Lung (tissue), 12 donors: ENCODE data around the gene ETHE1. TPM values are rescaled to one million over a fixed set of nuclear protein-coding genes. Genes with fewer than 3 reads are reported as not detected.

ENCODE experiments used
- ATAC-seq: fragments of 200-7000 bp; cut with Tn5 transposase; one replicate; pipeline ENCODE4 v1.9.1; 2020; ENCODE audit warnings: moderate number of reproducible peaks; ENCODE audit not compliant: insufficient read depth, low FRiP score
- DNase-seq, 3 donors: peaks; one replicate each; pipeline ENCODE4 v3.0.0-alpha.2; 2013 to 2017
- H3K27ac ChIP-seq, 2 donors: one replicate each; pipeline ENCODE4 v1.5.1; 2013; ENCODE audit warnings: mild to moderate bottlenecking in 2 of 2, moderate library complexity in 2 of 2, control low read depth in 1 of 2, inconsistent platforms in 1 of 2, low read depth in 1 of 2, low read length in 1 of 2
- H3K27me3 ChIP-seq, 3 donors: one replicate each; pipeline ENCODE4 v1.5.1; 2013; ENCODE audit warnings: low read length in 2 of 3; ENCODE audit not compliant: control insufficient read depth in 3 of 3, insufficient read depth in 3 of 3
- H3K36me3 ChIP-seq, 4 donors: one replicate each; pipeline ENCODE4 v1.5.1; 2013; ENCODE audit warnings: low read length in 4 of 4, mild to moderate bottlenecking in 1 of 4, moderate library complexity in 1 of 4; ENCODE audit not compliant: control insufficient read depth in 4 of 4, insufficient read depth in 4 of 4
- H3K4me1 ChIP-seq, 5 donors: one replicate each; pipeline ENCODE4 v1.5.1; 2013; ENCODE audit warnings: low read length in 5 of 5, mild to moderate bottlenecking in 2 of 5, moderate library complexity in 1 of 5; ENCODE audit not compliant: control insufficient read depth in 5 of 5, insufficient read depth in 5 of 5
- H3K4me3 ChIP-seq: one replicate; pipeline ENCODE4 v1.5.1; 2013; ENCODE audit warnings: mild to moderate bottlenecking, control low read depth, moderate library complexity
- H3K9ac ChIP-seq, 2 donors: one replicate each; pipeline ENCODE4 v1.5.1; 2013; ENCODE audit warnings: low read length in 2 of 2, control low read depth in 1 of 2; ENCODE audit not compliant: insufficient read depth in 1 of 2
- H3K9me3 ChIP-seq, 4 donors: one replicate each; pipeline ENCODE4 v1.5.1; 2013; ENCODE audit warnings: low read length in 3 of 4, mild to moderate bottlenecking in 1 of 4, moderate library complexity in 1 of 4; ENCODE audit not compliant: control insufficient read depth in 4 of 4, insufficient read depth in 3 of 4
- CTCF ChIP-seq: IDR thresholded peaks from 2 replicates; pipeline ENCODE4 v1.5.1; 2012; ENCODE audit warnings: mild to moderate bottlenecking; ENCODE audit errors: control extremely low read depth, extremely low read depth
- WGBS, 2 donors: extraction: QIAGEN DNeasy Blood & Tissue Kit; methylation state at CpG; one replicate each; pipeline ENCODE4 v1.1.7; 2013; 5-methylcytosine and 5-hydroxymethylcytosine counted together
- polyA plus RNA-seq, 2 donors: library from polyadenylated mRNA; stranded (reverse); fragments of 200-250 nt; gene quantifications; one replicate each; pipeline ENCODE4 v1.2.1, GENCODE V29; 2013
- total RNA-seq, 2 donors: library from RNA; depleted of rRNA in 1 of 2; stranded (reverse); fragments of >200 nt in 1 of 2; gene quantifications; one replicate each; pipeline ENCODE4 v1.2.1, GENCODE V29; 2014 to 2021
- donor health status: control.
- donor health status: control.
- donor health status: Bipolar disorder and iron deficiency.
- donor health status: healthy.
- donor health status: DM: yes; HTN: yes; CAD: no.

Gene ETHE1
- total and polyA plus RNA-seq, 4 donors = 15.0 to 76.9 (median 37.5) TPM

GRCh38 chr19:43474986-43475705, 51.9 kb downstream of the ETHE1 start:
- TF ChIP-seq CTCF = no peak
- peak overlapping the region; percentile 18 for H3K4me3 ChIP-seq
- ATAC-seq = peak; percentile 95

GRCh38 chr19:43474487-43474886, 52.5 kb downstream of the ETHE1 start:
- WGBS, 2 donors = 75 to 77% methylated on average over 4 of the region's 4 CpGs
- Histone ChIP-seq H3K27ac (no peak overlapping the region), H3K9ac (no peak overlapping the region), H3K4me1 (peaks cover 0 to 6% (median 0%) of the 10 kb centered on the region in 5 donors), H3K4me3 (no peak overlapping the region), H3K36me3 (peaks cover 0 to 4% (median 0%) of the 10 kb centered on the region in 4 donors), H3K27me3 (no peaks in the 10 kb centered on the region), H3K9me3 (no peaks in the 10 kb centered on the region)
- no peak for TF ChIP-seq CTCF
- ATAC-seq (no peak), DNase-seq (no peak)

More at GRCh38 chr19:43474986-43475705, 51.9 kb downstream of the ETHE1 start:
- Histone ChIP-seq H3K9me3 (no peaks in the 10 kb centered on the region), H3K36me3 (peaks cover 0 to 4% (median 0%) of the 10 kb centered on the region in 4 donors), H3K27ac (peak overlapping the region; percentile 17 to 87), H3K27me3 (no peaks in the 10 kb centered on the region), H3K4me1 (peaks cover 0 to 5% (median 0%) of the 10 kb centered on the region in 5 donors), H3K9ac (no peak overlapping the region)
- DNase-seq = peak; percentile 92 to 94 (median 93)
- 4 to 6% methylated on average over 46 of the region's 46 CpGs for WGBS, 2 donors

- Histone ChIP-seq H3K36me3 (peaks cover 0 to 4% (median 0%) of the 10 kb centered on the region in 4 donors), H3K4me3 (no peak overlapping the region), H3K9me3 (no peaks in the 10 kb centered on the region), H3K27me3 (peaks cover 0 to 1% (median under 1%) of the 10 kb centered on the region in 3 donors), H3K4me1 (peaks cover 0 to 8% (median 0%) of the 10 kb centered on the region in 5 donors), H3K9ac (no peak overlapping the region), H3K27ac (no peak overlapping the region)
- TF ChIP-seq CTCF = no peak
- ATAC-seq (no peak), DNase-seq (peak in 2 of 3 donors; percentile 18 to 27)
- 82 to 86% methylated on average over 5 of the region's 5 CpGs for WGBS, 2 donors
Measured at GRCh38 chr19:43471091-43471490, 55.9 kb downstream of the ETHE1 start.
